DMS153 (cell line): ENCODE measurements around the gene RFTN2.

ENCODE experiments used
- DNase-seq: peaks from one replicate; lab custom pipeline; 2025; lab: John Stamatoyannopoulos, UW

The RFTN2 gene

DNA sequence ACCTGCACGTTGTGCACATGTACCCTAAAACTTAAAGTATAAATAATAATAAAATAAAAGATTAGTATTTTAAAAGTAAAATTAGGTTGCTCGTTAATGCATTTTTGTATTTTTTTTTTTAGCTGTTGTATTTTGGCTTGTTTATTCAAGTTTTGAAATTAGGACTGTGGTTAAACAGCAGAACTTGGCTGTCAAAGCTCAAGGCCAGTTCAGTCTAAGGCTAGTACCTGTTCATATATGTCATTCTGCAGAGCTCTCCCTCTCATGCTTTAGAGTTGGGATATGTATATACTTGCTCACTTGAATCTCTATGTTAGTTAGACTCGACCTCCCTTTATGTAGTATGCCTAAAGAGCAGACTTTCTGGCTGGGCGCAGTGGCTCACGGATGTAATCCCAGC, 126.8 kb downstream of the RFTN2 start:
- no peak for DNase-seq

DNA sequence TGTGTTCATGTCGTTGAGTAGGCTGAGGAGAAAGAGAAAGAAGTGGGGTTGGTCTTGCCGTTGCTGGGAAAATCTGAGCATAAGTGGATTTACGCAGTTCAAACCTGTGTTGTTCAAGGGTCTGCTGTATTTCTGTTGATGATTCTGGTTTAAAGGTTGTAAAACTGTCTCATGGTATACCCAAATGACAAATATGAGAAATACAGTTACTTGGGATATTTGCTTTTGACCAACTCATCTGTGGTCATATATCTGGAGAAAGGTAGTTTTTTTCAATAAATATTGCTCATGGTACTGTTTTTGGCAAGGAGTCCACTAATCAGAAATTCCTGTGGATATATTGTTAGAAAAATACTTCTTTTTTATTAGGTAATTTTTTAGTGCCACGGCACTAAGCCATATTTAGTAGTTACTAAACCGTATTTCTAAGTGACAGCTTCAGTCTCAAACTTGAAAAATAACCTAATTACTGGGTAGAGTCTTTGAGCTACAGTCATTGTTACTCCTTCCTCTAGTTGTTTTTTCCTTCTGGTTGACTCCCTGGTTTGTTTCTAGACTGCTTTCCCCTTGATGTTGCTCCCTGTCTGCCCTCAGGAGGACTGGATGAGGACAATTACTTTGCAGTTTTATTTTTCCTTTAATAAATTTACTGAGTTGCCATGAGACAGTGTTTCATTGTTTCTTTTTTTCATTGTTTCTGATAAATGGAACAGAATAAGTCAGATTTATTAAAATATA, 128.1 kb downstream of the RFTN2 start:
- no peak for DNase-seq

DNA sequence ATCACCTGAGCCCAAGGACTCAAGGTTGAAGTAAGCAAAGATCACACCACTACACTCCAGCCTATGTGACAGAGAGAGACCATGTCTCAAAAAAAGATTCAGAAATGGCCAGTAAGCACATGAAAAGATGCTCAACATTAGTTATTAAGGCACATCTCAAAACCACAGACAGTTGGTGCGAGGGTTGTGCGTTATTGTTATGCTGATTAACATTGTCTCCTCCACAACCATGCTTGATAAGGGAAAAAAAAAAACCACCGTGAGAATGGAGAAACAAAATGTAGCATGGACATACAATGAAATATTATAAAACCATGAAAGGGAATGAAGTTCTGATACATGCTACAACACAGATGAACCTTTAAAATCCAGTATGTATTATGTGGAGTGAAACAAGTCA, 132.2 kb downstream of the RFTN2 start:
- DNase-seq: no peak

DNA sequence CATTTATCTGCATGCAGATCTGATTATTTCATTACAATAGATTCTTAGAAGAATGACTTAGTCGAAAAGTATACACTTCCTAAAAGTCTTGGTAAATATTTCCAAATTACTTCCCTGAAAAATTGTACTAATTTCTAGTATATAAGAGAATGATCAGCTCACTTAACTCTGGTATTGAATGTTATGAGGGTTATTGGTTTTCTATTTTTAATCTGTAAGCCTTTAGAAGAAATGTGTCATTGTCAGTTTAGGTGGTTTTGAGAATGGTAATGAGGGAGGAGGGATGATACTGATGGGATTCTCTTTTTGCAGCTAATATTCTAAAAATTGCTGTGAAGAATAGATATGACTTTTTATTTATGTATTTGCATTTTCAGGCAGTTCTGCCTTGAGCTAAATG, 135.7 kb downstream of the RFTN2 start:
- DNase-seq: no peak

DNA sequence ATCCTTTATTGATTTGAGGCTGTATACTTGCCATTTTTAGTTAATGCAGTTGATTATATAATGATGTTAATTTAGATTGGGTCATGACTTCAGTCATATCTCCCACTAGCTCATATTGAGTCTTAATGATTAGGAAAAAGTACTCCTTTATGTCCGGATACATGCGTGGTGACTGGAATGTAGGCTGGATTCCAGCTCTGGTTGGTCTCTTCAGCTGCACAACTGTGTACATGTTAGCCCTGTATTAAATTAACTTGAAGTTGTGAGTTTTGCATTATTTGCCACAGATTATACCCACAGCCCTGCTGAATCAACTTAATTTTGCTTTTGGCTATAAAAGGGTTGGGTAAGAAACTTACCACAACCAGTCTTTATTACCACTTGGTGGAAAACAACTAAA, 137.0 kb downstream of the RFTN2 start:
- DNase-seq: no peak
